Hematopoietic multipotent progenitor cell treated with erythropoietin and hydrocortisone succinate and interleukin-3 and kit ligand, for 8 days (in vitro differentiated cells): ENCODE measurements around the gene USP7.
"Not testable (repeated sequence)": the region's sequence is repeated elsewhere in the genome, so short reads cannot be mapped to it uniquely, and the experiment has no call there.

Experiments
- DNase-seq: peaks from one replicate; pipeline ENCODE4 v3.0.0-alpha.2; 2015

The USP7 gene

GRCh38 chr16:8858994-8859912 lies 104.5 kb downstream of the USP7 start:
- no peak for DNase-seq

- DNase-seq: no peak
Observed at GRCh38 chr16:8855972-8856371, 107.7 kb downstream of the USP7 start.

DNA sequence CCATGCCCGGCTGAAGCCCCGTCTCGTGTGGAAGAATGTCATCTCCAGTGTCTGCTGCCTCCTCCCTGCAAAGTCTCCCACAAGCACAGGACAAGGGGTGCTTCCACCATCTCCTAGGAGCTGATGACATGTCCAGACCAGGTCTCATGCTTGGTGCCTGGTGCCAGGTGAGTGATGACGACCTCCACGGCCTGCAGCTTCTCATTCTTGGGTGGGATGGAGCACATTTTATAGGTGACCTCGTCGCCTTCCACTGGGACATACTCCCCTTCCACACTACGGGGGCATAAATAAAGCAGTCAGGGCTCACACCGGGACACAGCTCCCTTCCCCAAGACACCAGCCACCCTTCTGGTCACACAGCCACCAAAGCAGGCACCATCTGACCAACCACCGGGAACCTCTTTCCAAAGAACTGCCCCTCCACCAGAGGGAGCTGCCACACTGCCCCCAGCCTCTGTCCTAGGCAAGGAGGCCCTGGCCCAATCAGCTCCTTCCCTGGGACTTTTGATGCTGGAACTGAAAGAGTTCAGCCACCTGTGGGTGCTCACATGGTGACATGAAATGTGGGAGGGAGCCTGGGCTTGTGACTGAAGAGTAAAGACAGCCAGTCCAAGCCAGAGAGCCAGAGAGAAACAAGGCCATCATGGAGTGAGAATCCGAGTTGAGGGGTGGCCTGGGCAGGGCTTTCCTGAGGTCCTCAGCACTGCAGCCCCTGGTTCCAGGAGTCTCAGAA lies 108.5 kb downstream of the USP7 start:
- DNase-seq: no peak

DNA sequence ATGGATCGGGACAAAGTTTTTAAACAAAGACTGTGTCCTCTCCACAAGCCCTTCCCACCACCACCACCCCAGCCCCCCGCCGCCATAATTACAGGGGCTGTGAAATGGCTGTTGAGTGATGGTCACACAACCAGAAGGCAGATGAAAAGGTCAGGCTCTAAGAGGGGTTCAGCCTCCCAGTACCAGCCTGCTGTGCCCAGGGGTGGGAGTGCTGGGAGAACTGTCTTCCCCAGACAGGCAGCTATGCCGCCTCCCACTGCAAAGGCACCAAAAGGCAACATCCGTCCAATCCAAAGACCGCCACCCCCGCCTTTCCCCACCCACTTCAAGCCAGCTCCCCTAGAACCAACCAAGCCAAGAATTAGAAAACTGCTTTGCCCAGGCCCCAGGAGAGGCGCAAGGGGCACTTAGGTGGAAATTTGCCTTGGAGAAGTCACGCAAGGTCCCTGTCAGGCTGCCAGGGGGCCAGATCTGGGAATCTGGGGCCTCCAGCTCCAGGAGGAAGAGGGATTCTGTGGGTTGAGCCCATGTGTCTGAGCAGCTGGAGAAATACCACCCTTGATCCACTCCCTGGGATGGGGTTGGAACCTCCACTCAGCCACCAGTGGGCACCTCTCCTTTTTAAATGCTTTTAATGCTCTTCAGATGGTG lies 109.3 kb downstream of the USP7 start:
- no peak for DNase-seq

- DNase-seq: no peak
Observed at GRCh38 chr16:8853611-8854010, 110.1 kb downstream of the USP7 start.

DNA sequence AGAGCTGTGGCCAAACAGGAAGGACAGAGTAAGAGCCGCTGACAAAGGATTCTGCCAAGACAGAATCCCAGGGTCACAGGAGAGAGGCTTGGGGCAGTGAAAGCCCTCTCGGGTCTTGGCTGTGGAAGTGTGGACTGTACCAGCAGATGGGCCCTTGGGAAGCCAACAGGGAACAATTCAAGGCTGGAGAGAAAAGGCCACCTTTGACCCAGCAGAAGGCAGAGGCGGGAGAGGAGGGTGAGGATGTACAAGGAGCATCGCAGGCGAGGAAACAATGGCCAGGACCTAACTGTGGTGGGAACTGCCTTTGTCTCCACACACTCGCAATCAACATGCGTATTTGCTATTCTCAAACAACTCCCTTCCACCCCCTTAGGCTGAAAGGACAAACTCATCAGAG lies 110.6 kb downstream of the USP7 start:
- DNase-seq: no peak

- DNase-seq: no peak
Observed at GRCh38 chr16:8852534-8852933, 111.2 kb downstream of the USP7 start.

GRCh38 chr16:8851761-8852403 lies 111.8 kb downstream of the USP7 start:
- DNase-seq: no peak

- no peak for DNase-seq
Observed at GRCh38 chr16:8850279-8850885, 113.3 kb downstream of the USP7 start.

DNA sequence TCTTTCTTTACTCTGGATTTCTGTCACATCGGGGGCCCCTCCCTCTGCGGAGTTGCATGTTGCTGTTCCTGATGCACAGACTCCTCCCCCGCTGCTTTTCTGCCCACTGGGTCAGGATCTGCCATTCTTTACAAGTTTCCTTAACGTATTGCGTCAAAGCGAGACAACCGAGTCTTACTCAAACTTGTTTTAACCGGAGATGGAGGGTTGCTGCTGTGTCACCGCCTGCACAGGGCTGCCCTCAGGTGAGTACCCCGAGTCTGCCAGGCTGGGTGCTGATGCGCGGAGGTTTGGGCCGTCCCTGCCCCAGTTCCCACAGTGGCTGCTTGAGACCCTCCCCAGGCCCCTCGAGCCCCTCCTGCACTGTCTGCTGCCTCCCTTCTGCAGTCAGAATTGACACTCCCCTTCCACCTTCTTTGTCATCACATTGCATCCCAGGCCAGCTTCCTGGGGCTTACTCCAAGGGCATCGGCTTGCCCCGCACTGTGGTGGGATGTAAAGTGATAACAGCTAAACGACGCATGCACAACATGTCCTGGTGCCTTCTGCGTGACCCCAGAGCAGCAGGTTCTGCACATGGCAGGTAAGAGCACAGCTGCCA lies 114.2 kb downstream of the USP7 start:
- DNase-seq: no peak

DNA sequence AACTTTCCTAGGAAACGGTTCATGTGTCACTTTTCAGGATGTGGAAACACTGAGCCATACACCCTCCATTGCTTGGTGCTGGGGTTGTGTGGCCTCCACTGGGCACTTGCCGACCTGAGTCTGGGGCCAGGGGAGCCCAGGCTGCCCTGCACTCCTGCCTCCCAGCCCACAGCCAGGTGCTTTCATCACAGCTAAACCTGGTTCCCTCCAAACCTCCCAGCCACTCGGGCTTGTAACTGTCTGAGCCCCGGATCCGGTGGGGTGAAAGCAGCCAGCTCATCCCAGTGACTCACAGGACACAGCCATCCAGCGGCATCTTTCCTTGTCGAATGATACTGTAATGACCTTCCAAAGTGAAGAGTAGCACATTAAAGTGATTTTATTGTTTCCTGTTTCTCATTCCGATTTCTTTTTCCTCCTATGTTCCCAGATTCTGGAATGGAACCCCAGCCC lies 114.7 kb downstream of the USP7 start:
- DNase-seq: no peak

- DNase-seq: no peak
Observed at GRCh38 chr16:8848231-8848938, 115.3 kb downstream of the USP7 start.

DNA sequence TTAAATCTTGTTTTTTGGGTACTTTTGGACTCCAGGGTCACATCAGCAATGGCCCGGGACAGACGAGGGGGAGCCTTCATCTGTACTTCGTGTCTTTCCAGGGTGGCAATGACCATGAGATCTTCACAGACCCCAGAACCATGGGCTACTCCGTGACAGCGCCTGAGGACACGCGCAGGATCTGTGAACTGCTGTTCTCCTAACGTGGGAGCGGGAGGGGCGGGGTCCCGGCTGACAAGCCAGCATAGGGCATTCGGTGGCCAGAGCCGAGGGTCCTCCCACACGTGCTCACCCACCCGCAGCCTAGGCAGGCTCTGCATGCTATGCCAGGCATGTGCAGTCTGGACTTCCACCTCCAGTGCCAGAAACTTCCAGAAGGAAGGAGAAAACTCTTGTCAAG lies 116.1 kb downstream of the USP7 start:
- DNase-seq: no peak

- no peak for DNase-seq
Observed at GRCh38 chr16:8847145-8847544, 116.6 kb downstream of the USP7 start.

DNA sequence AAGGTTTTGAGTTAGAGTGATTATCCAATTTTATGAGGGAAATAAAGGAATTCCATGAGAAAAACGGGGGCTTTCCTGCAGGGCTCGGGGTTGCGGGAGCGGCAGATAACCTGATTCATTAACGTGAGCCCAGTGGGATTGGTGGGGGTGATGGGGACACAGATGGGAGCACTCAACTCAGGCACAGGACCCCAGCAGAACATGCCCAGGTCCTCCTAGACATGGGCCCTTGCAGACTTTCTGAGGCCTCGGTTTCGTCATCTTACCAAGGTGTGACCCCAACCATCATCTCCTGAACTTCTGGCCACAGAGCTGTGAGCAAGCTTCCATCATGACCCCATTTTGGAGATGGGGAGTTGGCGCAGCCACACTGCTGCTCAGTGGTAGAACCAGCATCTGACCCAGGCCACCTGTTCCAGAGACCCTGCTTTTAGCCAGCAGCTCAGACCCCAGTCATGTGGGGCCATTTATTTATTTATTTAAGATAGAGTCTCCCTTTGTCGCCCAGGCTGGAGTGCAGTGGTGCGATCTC lies 117.2 kb downstream of the USP7 start:
- no peak for DNase-seq

GRCh38 chr16:8845699-8846298 lies 117.9 kb downstream of the USP7 start:
- DNase-seq: no peak

DNA sequence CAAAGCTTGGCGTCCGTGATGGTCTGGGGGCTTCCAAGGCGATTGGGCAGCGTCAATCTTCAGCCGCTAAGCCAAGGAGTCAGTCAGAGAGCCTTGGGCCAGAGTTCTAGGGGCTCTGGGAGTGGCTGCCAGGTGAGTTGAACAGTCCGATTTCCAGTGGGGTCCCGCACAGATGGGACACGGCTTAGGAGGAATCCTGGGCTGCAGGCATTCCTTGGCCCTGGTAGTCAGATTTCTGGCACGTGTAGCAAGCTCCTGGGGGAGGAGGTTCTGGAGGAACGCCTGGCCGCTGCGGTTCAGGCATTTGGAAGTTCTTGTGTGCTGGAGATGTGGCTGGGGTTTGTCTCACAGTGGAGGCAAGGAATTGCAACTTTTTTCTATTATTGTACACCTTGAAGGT lies 120.4 kb downstream of the USP7 start:
- DNase-seq: not testable (repeated sequence)
